ENCODE measurements around the gene SCG3.
A peak's percentile ranks its signal among the peaks of the same experiment; 100 is the strongest.
"Not testable (repeated sequence)": the region's sequence is repeated elsewhere in the genome, so short reads cannot be mapped to it uniquely, and the experiment has no call there.

SCG3 gene

GRCh38 chr15:51681303-51681963 is at the start of gene SCG3:
TSS of gene SCG3 (plus strand) at chr15:51681503. CDS start at chr15:51681756, 253 bp downstream.
- DNase-seq: peak; percentile 49

- DNase-seq: peak; percentile 20
These were observed 46.6 kb upstream of the SCG3 start for GRCh38 chr15:51634591-51635198.

- no peak for DNase-seq
These were observed 39.7 kb upstream of the SCG3 start for GRCh38 chr15:51641490-51642130.

- no peak for DNase-seq
These were observed 38.6 kb upstream of the SCG3 start for GRCh38 chr15:51642696-51643095.

- peak; percentile 58 for DNase-seq
These were observed 34.2 kb upstream of the SCG3 start for GRCh38 chr15:51647128-51647562.

- not testable (repeated sequence) for DNase-seq
These were observed 33.2 kb upstream of the SCG3 start for GRCh38 chr15:51648101-51648500.

- not testable (repeated sequence) for DNase-seq
These were observed 32.7 kb upstream of the SCG3 start for GRCh38 chr15:51648643-51649042.

GRCh38 chr15:51649659-51650521 is 31.4 kb upstream of the SCG3 start:
- DNase-seq: no peak

- no peak for DNase-seq
These were observed 29.1 kb upstream of the SCG3 start for GRCh38 chr15:51652084-51652668.

GRCh38 chr15:51655401-51656057 is 25.8 kb upstream of the SCG3 start:
- DNase-seq: not testable (repeated sequence)

- DNase-seq: no peak
These were observed 22.6 kb upstream of the SCG3 start for GRCh38 chr15:51658664-51659063.

GRCh38 chr15:51661072-51661471 is 20.2 kb upstream of the SCG3 start:
- no peak for DNase-seq

GRCh38 chr15:51667478-51667877 is 13.8 kb upstream of the SCG3 start:
- DNase-seq: no peak

GRCh38 chr15:51668446-51668845 is 12.9 kb upstream of the SCG3 start:
- no peak for DNase-seq

- DNase-seq: no peak
These were observed 11.9 kb upstream of the SCG3 start for GRCh38 chr15:51669381-51669780.

- peak; percentile 26 for DNase-seq
These were observed 9.1 kb upstream of the SCG3 start for GRCh38 chr15:51672155-51672687.

GRCh38 chr15:51672913-51673857 is 8.1 kb upstream of the SCG3 start:
- no peak for DNase-seq

GRCh38 chr15:51675234-51675633 is 6.1 kb upstream of the SCG3 start:
- DNase-seq: no peak

- DNase-seq: no peak
These were observed 4.3 kb upstream of the SCG3 start for GRCh38 chr15:51677021-51677420.

- DNase-seq: no peak
These were observed 3.9 kb upstream of the SCG3 start for GRCh38 chr15:51677452-51677851.

GRCh38 chr15:51678096-51678495 is 3.2 kb upstream of the SCG3 start:
- no peak for DNase-seq

All from CD4-positive, alpha-beta T cell treated with Interleukin-15 for 1 hour (primary cell).